GM18502 (cell line): ENCODE results near the gene SCLT1.

Experiments used
- ATAC-seq: cut with Tn5 transposase; IDR thresholded peaks from one replicate; pipeline ENCODE4 v1.9.1; 2021; ENCODE audit warnings: mild to moderate bottlenecking; ENCODE audit not compliant: unreplicated experiment, poor library complexity

Gene SCLT1

GRCh38 chr4:128853741-128854140, 239.6 kb downstream of the SCLT1 start:
- no peak for ATAC-seq

DNA sequence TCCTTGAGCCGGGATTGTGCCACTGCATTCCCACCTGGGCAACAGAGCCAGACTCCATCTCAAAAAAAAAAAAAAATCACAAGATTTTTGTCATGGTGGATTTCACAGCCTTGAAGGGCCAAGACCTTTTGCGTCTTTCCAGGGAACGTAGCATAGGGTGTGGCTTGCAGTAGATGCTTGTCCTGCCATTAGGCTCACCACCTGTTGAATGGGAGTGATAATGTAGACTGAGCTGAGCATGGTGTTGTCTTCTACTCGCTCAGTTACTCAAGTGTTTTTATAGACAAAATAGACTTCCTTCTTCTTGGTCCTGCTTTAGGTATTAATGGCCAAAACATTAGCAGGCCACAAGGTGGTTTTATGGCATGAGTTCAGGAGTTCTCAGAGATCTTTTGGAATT, 243.1 kb downstream of the SCLT1 start:
- ATAC-seq, result no peak

DNA sequence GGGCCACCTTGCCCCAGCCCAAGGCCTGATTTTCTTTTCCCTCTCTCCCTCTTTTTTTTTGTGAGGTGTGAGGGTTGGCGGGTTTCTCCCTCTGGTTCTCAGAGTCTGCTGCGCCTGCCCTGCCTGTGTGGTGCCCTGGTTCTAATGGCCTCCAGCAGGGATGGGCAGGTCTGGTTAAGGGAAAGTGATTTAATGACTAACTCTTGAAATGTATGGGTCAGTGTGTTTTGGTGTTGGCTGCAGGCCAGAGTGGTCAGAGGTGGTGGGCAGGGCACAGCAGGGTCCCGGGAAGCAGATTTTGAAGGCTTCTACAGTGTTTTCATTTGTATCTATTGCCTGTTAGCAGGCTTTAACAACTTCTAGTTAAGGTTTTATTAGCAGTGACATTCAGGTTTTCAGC, 244.9 kb downstream of the SCLT1 start:
- ATAC-seq, result no peak

DNA sequence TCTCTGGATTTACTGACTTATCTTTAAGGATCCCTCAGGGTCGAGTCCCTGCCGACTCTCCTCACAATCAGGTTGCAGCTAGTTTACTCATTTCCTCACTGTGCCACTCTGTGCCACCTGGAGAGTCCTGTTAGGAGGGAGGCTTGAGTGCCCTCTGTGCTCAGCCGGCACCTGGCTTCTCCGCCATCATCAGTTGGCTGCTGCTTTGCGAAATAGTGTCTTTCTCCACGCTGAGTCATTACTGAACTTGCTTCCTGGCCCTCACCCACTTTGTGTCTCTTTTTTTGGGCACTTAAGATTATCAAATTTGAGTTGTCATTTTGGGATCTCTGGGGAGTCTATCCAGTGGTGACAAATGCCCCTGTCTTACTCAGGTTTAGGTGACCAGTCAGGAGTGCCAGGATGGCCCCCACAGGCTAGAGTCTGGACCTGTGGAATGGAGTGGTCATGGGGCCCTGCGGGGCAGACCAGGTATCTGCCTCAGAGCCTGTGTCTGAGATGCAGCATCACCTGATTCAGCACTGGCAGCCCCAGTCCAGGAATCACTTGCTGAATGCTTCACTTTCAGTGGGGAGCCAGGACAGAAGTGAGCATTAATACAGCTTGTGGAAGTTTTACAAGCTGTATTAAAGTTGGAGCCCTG, 246.1 kb downstream of the SCLT1 start:
- no peak for ATAC-seq

DNA sequence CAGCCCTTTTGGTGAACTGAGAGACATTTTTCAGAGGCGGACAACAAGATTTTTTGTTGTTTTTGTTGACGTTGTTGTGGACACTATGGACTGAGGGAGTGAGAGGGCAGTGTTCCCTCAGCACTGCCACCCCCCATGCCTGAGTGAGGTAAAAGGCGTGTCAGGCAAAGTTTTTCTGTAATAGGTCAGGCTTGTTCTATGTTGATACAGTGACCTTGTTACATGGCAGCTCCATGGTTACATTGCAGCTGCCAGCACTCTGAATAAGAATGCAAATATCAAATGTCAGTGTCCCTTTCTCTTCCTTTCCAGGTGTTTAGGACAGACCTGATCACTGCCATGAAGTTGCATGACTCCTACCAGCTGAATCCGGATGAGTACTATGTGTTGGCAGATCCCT, 247.3 kb downstream of the SCLT1 start:
- ATAC-seq, result no peak

DNA sequence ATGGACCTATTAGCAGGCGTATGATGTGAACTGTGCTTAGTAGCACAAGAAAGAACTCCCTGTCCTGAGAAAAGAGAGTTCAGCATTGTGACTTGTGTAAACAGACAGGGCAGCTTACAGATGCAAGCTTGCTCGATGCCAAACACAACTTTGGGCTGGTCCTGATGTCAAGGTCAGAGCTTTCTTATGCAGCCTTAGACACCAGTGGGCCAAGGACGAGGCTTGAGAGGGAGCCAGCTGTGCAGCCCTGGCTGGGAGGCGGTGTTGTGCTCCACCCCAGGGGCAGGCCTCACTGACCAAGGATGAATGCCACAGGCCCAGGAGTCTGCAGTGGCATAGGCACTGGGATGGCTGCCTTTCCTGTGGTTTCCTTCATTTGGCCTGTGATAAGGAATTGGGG, 248.4 kb downstream of the SCLT1 start:
- no peak for ATAC-seq

- no peak for ATAC-seq
Measured at GRCh38 chr4:128841402-128841801, 251.9 kb downstream of the SCLT1 start.

- ATAC-seq, result no peak
Measured at GRCh38 chr4:128840711-128841318, 252.5 kb downstream of the SCLT1 start.

DNA sequence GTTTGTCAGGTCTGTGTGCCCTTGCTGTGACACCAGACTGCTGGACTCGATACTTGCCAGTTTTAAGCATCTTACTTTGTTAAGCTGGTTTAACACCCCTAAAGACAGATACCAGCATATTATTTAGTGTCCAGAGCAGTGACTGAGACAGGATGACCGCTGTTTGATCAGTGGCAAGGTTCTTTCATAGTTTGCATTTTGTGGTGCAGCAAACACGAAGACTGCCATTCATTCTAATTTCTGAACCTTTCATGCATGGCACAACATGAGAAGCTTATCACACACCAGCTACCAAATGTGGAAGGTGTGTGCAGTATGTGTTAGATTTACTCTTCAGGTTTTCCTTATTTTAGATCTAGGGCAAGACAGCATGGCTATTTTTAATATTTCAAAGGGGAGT, 255.7 kb downstream of the SCLT1 start:
- ATAC-seq, result no peak

GRCh38 chr4:128837198-128837597, 256.1 kb downstream of the SCLT1 start:
- no peak for ATAC-seq

DNA sequence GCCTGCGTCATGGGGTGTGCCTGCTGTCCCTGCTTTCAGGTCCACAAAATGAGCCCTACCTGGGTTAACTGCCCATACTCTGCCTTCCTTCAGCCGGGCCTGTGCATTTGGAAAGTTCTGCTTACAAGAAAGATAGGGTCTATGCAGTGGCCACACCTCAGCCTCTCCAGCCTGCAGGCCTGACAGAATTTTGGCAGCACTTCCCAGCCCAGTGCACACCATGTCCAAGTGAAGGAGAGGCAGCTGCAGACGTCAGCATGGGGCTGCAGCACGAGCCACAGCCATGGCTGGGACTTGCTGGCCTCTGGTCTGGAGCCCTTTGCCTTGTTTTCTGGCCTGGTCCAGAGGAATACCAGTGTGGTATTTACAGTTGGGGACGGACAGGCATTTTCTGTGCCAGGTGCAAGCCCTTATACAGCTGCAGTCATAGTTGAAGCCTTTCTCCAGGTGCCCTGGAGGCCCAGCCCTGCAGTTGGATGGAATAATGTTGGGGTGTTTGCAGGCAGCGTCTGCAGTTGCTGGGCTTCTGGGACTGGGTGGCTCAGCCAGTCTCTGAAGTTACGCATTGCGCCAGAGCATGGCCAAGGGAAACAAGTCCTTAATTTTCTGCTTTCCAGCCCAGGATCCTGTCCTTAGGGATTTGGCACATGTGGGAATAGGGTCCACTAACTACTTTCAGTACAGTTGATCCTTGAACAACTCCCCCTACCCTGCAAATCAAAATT, 257.7 kb downstream of the SCLT1 start:
- no peak for ATAC-seq
